ENCODE measurements around the gene GADD45GIP1. TPM values are rescaled to one million over a fixed set of nuclear protein-coding genes. Genes with fewer than 3 reads are reported as not detected.

Gene GADD45GIP1
- total RNA-seq, 3 donors from 2014 or later: 10.0 to 16.4 (median 14.1) TPM

DNA sequence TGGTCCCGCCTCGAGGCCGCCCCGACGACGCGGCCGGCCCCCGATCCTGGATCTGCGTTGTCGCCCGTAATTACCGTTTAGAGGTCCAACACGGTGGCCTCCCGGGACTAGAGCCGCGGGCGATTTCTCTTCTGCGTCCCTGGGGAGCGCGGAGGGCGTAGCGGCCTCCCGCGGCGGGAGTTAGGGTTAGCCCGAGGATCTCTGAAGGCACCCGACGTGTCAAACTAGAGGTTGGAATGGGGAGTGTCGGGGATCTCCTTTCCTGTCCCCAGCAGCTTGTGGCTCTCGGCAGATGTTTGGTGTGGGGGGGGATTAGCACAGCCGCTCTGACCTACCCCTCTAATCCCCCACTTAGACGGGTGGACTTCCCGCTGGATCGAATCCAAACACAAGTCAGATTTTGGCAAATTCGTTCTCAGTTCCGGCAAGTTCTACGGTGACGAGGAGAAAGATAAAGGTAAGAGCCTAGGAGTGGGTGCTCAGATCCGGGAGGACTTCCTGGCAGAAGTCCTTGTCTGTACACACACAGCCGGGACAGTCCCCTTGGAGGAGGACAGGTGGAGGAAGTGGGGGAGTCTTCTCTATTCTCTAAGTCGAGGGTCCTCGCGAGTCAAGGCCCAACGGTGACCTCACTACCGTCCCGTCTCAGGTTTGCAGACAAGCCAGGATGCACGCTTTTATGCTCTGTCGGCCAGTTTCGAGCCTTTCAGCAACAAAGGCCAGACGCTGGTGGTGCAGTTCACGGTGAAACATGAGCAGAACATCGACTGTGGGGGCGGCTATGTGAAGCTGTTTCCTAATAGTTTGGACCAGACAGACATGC lies 18.0 kb downstream of the GADD45GIP1 start:
- peaks cover 25% of the 10 kb centered on the region for H3K4me1 ChIP-seq (ENCODE audit: low read depth)
- ATAC-seq (peak; percentile 52), DNase-seq (peak in 2 of 3 donors; percentile 46 to 51)
- no peaks in the 10 kb centered on the region for H3K9me3 ChIP-seq
- no peak for TF ChIP-seq CTCF (IDR thresholded peaks at IDR 0.05)
- intact Hi-C loops (cut with DNase I, micrococcal nuclease): no loop called here
- H3K36me3 ChIP-seq (ENCODE audit: low read depth): no peaks in the 10 kb centered on the region
- H3K4me3 ChIP-seq: peak overlapping the region; percentile 98

GRCh38 chr19:12937927-12938778 lies 18.9 kb downstream of the GADD45GIP1 start, which contains the start of gene CALR:
CALR (plus strand) TSS chr19:12938609; CDS start chr19:12938680, 71 bp downstream.
- DNase-seq (peak; percentile 99 to 100 (median 99)), ATAC-seq (peak; percentile 90)
- intact Hi-C loops (cut with DNase I, micrococcal nuclease): no loop called here
- TF ChIP-seq CTCF (IDR thresholded peaks at IDR 0.05): peak; percentile 18
- Histone ChIP-seq H3K9me3 (no peaks in the 10 kb centered on the region), H3K4me1 (ENCODE audit: low read depth) (peaks cover 23% of the 10 kb centered on the region), H3K4me3 (peak within 1 kb of the TSS; percentile 98), H3K36me3 (ENCODE audit: low read depth) (no peaks in the 10 kb centered on the region)

DNA sequence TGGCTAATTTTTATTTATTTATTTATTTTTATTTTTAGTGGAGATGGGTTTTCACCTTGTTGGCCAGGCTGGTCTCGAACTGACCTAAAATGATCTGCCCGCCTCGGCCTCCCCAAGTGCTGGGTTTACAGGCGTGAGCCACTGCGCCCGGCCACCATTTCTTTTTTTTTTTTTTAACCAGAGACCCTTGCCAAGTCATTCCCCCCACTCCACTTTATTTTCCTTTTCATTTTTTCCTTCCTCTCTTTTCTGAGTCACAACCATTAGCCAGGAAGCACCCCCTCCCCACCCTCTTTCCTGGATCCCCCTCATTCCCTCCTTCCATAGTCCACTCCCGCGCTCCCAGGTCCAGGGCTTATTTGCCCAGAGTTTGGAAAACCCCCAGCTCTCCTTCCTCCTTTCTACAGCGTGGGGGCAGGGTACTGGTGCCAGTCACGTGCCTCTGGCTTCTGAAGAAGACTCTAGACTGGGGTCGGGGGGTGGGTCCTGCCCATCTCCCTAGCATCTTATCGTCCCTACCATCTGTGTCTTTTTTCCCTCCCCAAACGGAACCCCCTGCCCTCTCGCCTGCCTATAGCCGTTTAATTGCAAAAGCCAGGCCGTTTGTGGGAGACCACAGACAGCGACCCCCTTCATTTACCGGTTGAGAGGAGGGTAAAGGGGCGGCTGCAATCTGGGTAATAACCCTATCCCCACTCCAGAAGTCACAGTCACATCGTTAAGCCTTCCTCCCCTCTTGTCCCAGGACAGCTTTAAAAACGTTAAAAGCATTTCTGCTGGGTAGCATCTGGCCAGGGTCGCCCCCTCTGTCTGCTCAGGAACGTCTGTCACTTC lies 19.7 kb downstream of the GADD45GIP1 start:
- intact Hi-C loops (cut with DNase I, micrococcal nuclease): no loop called here
- H3K4me1 ChIP-seq (ENCODE audit: low read depth): peaks cover 27% of the 10 kb centered on the region
- no peak overlapping the region for H3K4me3 ChIP-seq
- peak in 1 of 3 donors; percentile 49 for DNase-seq
- TF ChIP-seq CTCF (IDR thresholded peaks at IDR 0.05): no peak
- H3K36me3 ChIP-seq (ENCODE audit: low read depth): no peaks in the 10 kb centered on the region
- no peaks in the 10 kb centered on the region for H3K9me3 ChIP-seq
- ATAC-seq: no peak

DNA sequence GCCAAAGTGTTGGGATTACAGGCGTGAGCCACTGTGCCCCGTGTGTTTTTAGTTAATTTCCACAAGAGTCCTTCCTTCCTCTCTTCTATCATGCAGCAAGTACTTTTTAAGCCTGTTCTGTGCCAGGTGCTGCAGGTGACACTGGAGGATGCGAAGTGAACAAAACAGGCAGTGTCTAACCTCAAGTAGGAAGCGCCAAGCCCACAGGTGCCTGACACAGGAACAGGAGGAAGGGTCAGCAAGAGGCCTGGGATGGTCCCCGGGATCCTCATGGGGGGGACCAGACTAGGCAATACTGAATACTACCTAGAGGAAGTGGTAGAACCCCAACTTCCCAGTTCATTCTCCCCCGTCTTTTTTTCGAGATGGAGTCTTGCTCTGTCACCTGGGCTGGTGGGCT lies 20.4 kb downstream of the GADD45GIP1 start:
- no peak for DNase-seq
- H3K4me1 ChIP-seq (ENCODE audit: low read depth): peaks cover 28% of the 10 kb centered on the region
- H3K36me3 ChIP-seq (ENCODE audit: low read depth): no peaks in the 10 kb centered on the region
- H3K9me3 ChIP-seq: no peaks in the 10 kb centered on the region
- no peak overlapping the region for H3K4me3 ChIP-seq
- no peak for TF ChIP-seq CTCF (IDR thresholded peaks at IDR 0.05)
- intact Hi-C loops (cut with DNase I, micrococcal nuclease): no loop called here
- ATAC-seq: no peak

DNA sequence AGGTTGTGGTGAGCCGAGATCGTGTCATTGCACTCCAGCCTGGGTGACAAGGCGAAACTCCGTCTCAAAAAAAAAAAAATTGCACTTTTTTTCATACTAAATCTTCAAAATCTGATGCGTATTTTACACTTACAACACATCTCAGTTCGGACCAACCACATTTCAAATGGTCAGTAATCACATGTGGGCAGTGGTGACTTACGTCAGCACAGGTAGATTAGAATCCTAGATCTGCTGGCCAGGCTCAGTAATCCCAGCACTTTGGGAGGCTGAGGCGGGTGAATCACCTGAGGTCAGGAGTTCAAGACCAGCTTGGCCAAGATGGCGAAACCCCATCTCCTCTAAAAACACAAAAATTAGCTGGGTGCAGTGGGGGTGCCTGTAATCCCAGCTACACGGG lies 22.0 kb downstream of the GADD45GIP1 start:
- Histone ChIP-seq H3K36me3 (ENCODE audit: low read depth) (no peaks in the 10 kb centered on the region), H3K4me1 (ENCODE audit: low read depth) (peaks cover 20% of the 10 kb centered on the region), H3K9me3 (no peaks in the 10 kb centered on the region), H3K4me3 (no peak overlapping the region)
- intact Hi-C loops (cut with DNase I, micrococcal nuclease): no loop called here
- ATAC-seq (no peak), DNase-seq (no peak)
- no peak for TF ChIP-seq CTCF (IDR thresholded peaks at IDR 0.05)

Data from mucosa of descending colon (tissue), 3 donors.